Measurements from ENCODE around the gene TCN2.

GRCh38 chr22:30612789-30613188, 5.8 kb downstream of the TCN2 start:
- TF ChIP-seq RARB (CRISPR knock-in tag; IDR thresholded peaks at IDR 0.05) (no peak), ISL1 (CRISPR knock-in tag; IDR thresholded peaks at IDR 0.05) (no peak), PATZ1 (CRISPR knock-in tag; IDR thresholded peaks at IDR 0.05; ENCODE audit: borderline replicate concordance) (no peak), GLIS3 (CRISPR knock-in tag; IDR thresholded peaks at IDR 0.05) (no peak), ARNTL (CRISPR knock-in tag; IDR thresholded peaks at IDR 0.05; ENCODE audit: borderline replicate concordance, low read depth) (no peak), ZFP3 (CRISPR knock-in tag; IDR thresholded peaks at IDR 0.05) (no peak), OSR1 (CRISPR knock-in tag; IDR thresholded peaks at IDR 0.05) (no peak)
